HepG2 (cell line): ENCODE data around the gene GPR22.

Experiments
- CBX5 ChIP-seq: sonication (generic); formaldehyde crosslinking; IDR thresholded peaks from 2 replicates; pipeline ENCODE4 v1.4.0; 2020; ENCODE audit warnings: missing genetic modification reagents, borderline replicate concordance
- KDM3A ChIP-seq: IDR thresholded peaks from 2 replicates; pipeline ENCODE4 v1.6.1; 2018; ENCODE audit warnings: low read depth, missing compliant biosample characterization
- MXI1 ChIP-seq: IDR thresholded peaks from 3 replicates; pipeline ENCODE4 v1.6.1; 2012; ENCODE audit warnings: low read depth, low read length, inconsistent platforms, borderline replicate concordance
- NR2F1 ChIP-seq, 2 experiments: fragments of 450-650 bp in 1 of 2; formaldehyde crosslinking in 1 of 2; IDR thresholded peaks; 2 replicates each; pipeline versions ENCODE4 v1.5.0 to v1.6.1; 2016 to 2020; ENCODE audit warnings: mild to moderate bottlenecking in 1 of 2, missing compliant biosample characterization in 1 of 2, missing genetic modification reagents in 1 of 2, moderate library complexity in 1 of 2
- POLR2AphosphoS5 ChIP-seq: IDR thresholded peaks from 2 replicates; pipeline ENCODE4 v1.6.1; 2012; ENCODE audit warnings: low read depth, low read length
- RBM22 ChIP-seq: fragments of 200-400 bp; formaldehyde crosslinking; optimal IDR thresholded peaks from 2 replicates; pipeline ENCODE3; 2017; ENCODE audit warnings: mild to moderate bottlenecking, low read length, moderate library complexity
- YY1 ChIP-seq: IDR thresholded peaks from 2 replicates; pipeline ENCODE4 v1.6.1; 2011; ENCODE audit warnings: low read length, low read depth, moderate library complexity, mild to moderate bottlenecking; ENCODE audit not compliant: insufficient read depth, insufficient replicate concordance
- ZNF546 ChIP-seq: sonication (generic); formaldehyde crosslinking; conservative IDR thresholded peaks from 2 replicates; pipeline ENCODE4 v1.8.1; 2023; ENCODE audit warnings: mild to moderate bottlenecking, missing genetic modification reagents
- TF ChIP-seq, protein P1 (sequence below): sonication (generic); formaldehyde crosslinking; IDR thresholded peaks from 2 replicates; pipeline ENCODE4 v1.5.0; 2020; ENCODE audit warnings: mild to moderate bottlenecking, missing genetic modification reagents, moderate library complexity
- TF ChIP-seq, protein P2 (sequence below): IDR thresholded peaks from 2 replicates; pipeline ENCODE4 v1.6.1; 2012; ENCODE audit warnings: low read length, improper control_type of control experiment

DNA sequence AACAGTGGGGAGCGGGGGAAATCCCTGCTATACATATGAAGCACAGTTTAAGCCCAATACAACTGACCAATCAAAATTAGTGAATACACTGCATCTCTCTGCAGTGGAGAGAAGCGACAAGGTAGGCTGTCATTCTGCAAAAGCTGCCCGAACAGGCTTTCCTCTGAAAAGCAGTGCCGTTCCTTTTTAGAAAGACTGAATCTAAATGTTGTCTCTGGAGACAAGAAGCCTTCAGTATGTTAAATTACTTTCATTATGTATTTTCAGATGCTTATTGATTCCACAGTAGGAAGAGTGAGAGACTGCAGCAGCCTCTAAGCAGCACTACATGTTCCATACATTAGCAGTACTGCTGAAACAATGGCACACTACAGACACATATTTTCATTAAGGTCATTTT lies at the start of gene GPR22:
- no peak for TF ChIP-seq ZNF546 (CRISPR knock-in tag)
- TF ChIP-seq YY1: no peak
- no peak for TF ChIP-seq POLR2AphosphoS5
- no peak for TF ChIP-seq CBX5 (CRISPR knock-in tag)
- no peak for TF ChIP-seq MXI1
- TF ChIP-seq NR2F1 (CRISPR knock-in tag; IDR thresholded peaks at IDR 0.05): no peak
- TF ChIP-seq, protein P1, sequence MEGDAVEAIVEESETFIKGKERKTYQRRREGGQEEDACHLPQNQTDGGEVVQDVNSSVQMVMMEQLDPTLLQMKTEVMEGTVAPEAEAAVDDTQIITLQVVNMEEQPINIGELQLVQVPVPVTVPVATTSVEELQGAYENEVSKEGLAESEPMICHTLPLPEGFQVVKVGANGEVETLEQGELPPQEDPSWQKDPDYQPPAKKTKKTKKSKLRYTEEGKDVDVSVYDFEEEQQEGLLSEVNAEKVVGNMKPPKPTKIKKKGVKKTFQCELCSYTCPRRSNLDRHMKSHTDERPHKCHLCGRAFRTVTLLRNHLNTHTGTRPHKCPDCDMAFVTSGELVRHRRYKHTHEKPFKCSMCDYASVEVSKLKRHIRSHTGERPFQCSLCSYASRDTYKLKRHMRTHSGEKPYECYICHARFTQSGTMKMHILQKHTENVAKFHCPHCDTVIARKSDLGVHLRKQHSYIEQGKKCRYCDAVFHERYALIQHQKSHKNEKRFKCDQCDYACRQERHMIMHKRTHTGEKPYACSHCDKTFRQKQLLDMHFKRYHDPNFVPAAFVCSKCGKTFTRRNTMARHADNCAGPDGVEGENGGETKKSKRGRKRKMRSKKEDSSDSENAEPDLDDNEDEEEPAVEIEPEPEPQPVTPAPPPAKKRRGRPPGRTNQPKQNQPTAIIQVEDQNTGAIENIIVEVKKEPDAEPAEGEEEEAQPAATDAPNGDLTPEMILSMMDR (CRISPR knock-in tag): no peak
- TF ChIP-seq KDM3A: no peak
- TF ChIP-seq RBM22: no peak
- TF ChIP-seq, protein P2, sequence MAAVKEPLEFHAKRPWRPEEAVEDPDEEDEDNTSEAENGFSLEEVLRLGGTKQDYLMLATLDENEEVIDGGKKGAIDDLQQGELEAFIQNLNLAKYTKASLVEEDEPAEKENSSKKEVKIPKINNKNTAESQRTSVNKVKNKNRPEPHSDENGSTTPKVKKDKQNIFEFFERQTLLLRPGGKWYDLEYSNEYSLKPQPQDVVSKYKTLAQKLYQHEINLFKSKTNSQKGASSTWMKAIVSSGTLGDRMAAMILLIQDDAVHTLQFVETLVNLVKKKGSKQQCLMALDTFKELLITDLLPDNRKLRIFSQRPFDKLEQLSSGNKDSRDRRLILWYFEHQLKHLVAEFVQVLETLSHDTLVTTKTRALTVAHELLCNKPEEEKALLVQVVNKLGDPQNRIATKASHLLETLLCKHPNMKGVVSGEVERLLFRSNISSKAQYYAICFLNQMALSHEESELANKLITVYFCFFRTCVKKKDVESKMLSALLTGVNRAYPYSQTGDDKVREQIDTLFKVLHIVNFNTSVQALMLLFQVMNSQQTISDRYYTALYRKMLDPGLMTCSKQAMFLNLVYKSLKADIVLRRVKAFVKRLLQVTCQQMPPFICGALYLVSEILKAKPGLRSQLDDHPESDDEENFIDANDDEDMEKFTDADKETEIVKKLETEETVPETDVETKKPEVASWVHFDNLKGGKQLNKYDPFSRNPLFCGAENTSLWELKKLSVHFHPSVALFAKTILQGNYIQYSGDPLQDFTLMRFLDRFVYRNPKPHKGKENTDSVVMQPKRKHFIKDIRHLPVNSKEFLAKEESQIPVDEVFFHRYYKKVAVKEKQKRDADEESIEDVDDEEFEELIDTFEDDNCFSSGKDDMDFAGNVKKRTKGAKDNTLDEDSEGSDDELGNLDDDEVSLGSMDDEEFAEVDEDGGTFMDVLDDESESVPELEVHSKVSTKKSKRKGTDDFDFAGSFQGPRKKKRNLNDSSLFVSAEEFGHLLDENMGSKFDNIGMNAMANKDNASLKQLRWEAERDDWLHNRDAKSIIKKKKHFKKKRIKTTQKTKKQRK: no peak
